ENCODE results near the gene MAP3K2. TPM values are rescaled to one million over a fixed set of nuclear protein-coding genes. Genes with fewer than 3 reads are reported as not detected.

MAP3K2 gene
- total RNA-seq, 1 experiment from 2014 or later = 38.7 TPM

GRCh38 chr2:127424598-127425520 is 37.1 kb upstream of the MAP3K2 start:
- no peaks in the 10 kb centered on the region for H3K9me3 ChIP-seq
- no peaks in the 10 kb centered on the region for H3K9me3 Mint-ChIP-seq (ENCODE audit: unreplicated experiment)
- no TSS peak for BruUV-seq (replicated peaks)
- H3K27me3 ChIP-seq (replicated peaks; ENCODE audit: control insufficient read depth, insufficient read depth, low read length) = no peaks in the 10 kb centered on the region
- no peaks in the 10 kb centered on the region for H3K4me1 ChIP-seq
- no peaks in the 10 kb centered on the region for H3K27me3 Mint-ChIP-seq (ENCODE audit: insufficient read depth, unreplicated experiment)
- ChIA-PET POLR2A (no interaction called here), CTCF (interaction anchor here (1.2 kb wide), 1 partner anchor 36 kb away, joined by 3 read pairs; no protein-coding TSS in a partner anchor)
- no peak overlapping the region for H3K27ac Mint-ChIP-seq (ENCODE audit: unreplicated experiment)
- H3K4me3 Mint-ChIP-seq (ENCODE audit: unreplicated experiment) = no peak overlapping the region
- no peak for DNase-seq
- H3K4me1 Mint-ChIP-seq (ENCODE audit: low read depth, unreplicated experiment) = peaks cover 7% of the 10 kb centered on the region
- H3K4me3 ChIP-seq (ENCODE audit: low read depth, low read length) = no peak overlapping the region
- no peaks in the 10 kb centered on the region for H3K36me3 ChIP-seq (ENCODE audit: control insufficient read depth, insufficient read depth, low read length)
- no peaks in the 10 kb centered on the region for H3K36me3 Mint-ChIP-seq (ENCODE audit: insufficient read depth, unreplicated experiment)
- no peak for TF ChIP-seq CTCF (IDR thresholded peaks at IDR 0.05; ENCODE audit: insufficient read depth in 1 of 2, low read depth in 1 of 2, low read length in 1 of 2, severe bottlenecking in 1 of 2, unreplicated experiment in 1 of 2)
- intact Hi-C loops (cut with micrococcal nuclease; ENCODE audit: unreplicated experiment) = loop anchor here (5.0 kb wide), 1 partner anchor 38 kb away; the partner anchor contains the start of gene MAP3K2

GRCh38 chr2:127423880-127424279 is 36.1 kb upstream of the MAP3K2 start:
- Mint-ChIP-seq H3K27me3 (ENCODE audit: insufficient read depth, unreplicated experiment) (no peaks in the 10 kb centered on the region), H3K36me3 (ENCODE audit: insufficient read depth, unreplicated experiment) (no peaks in the 10 kb centered on the region), H3K9me3 (ENCODE audit: unreplicated experiment) (no peaks in the 10 kb centered on the region), H3K4me1 (ENCODE audit: low read depth, unreplicated experiment) (peaks cover 7% of the 10 kb centered on the region), H3K27ac (ENCODE audit: unreplicated experiment) (no peak overlapping the region), H3K4me3 (ENCODE audit: unreplicated experiment) (peak overlapping the region; percentile 71)
- ChIA-PET POLR2A (no interaction called here), CTCF (interaction anchor here (0.7 to 1.2 kb wide), 4 partner anchors 15 to 227 kb away, joined by 3 to 4 read pairs (median 3); no protein-coding TSS in a partner anchor)
- Histone ChIP-seq H3K4me1 (no peaks in the 10 kb centered on the region), H3K9me3 (no peaks in the 10 kb centered on the region), H3K4me3 (ENCODE audit: low read depth, low read length) (peak overlapping the region; percentile 50), H3K27me3 (replicated peaks; ENCODE audit: control insufficient read depth, insufficient read depth, low read length) (no peaks in the 10 kb centered on the region), H3K36me3 (ENCODE audit: control insufficient read depth, insufficient read depth, low read length) (no peaks in the 10 kb centered on the region)
- BruUV-seq (replicated peaks) = TSS peak; percentile 27
- TF ChIP-seq CTCF (IDR thresholded peaks at IDR 0.05; ENCODE audit: insufficient read depth in 1 of 2, low read depth in 1 of 2, low read length in 1 of 2, severe bottlenecking in 1 of 2, unreplicated experiment in 1 of 2) = no peak
- intact Hi-C loops (cut with micrococcal nuclease; ENCODE audit: unreplicated experiment) = loop anchor here (1.0 to 5.0 kb wide), 2 partner anchors 31 to 37 kb away; partner anchors contain the start of gene MAP3K2
- DNase-seq = no peak

- Histone ChIP-seq H3K9me3 (no peaks in the 10 kb centered on the region), H3K4me1 (peaks cover 2% of the 10 kb centered on the region; the same call in 1 of the 2 replicates), H3K4me3 (ENCODE audit: low read depth, low read length) (peak overlapping the region; percentile 50), H3K27me3 (replicated peaks; ENCODE audit: control insufficient read depth, insufficient read depth, low read length) (no peaks in the 10 kb centered on the region), H3K36me3 (ENCODE audit: control insufficient read depth, insufficient read depth, low read length) (no peaks in the 10 kb centered on the region)
- DNase-seq = peak; percentile 74 to 79
- BruUV-seq (replicated peaks) = no TSS peak
- no peaks in the 10 kb centered on the region for H3K36me3 Mint-ChIP-seq (ENCODE audit: insufficient read depth, unreplicated experiment)
- H3K27ac Mint-ChIP-seq (ENCODE audit: unreplicated experiment) = no peak overlapping the region
- H3K4me3 Mint-ChIP-seq (ENCODE audit: unreplicated experiment) = peak overlapping the region; percentile 71
- no peaks in the 10 kb centered on the region for H3K9me3 Mint-ChIP-seq (ENCODE audit: unreplicated experiment)
- no peak for TF ChIP-seq CTCF (IDR thresholded peaks at IDR 0.05; ENCODE audit: insufficient read depth in 1 of 2, low read depth in 1 of 2, low read length in 1 of 2, severe bottlenecking in 1 of 2, unreplicated experiment in 1 of 2)
- POLR2A ChIA-PET = no interaction called here
- no peaks in the 10 kb centered on the region for H3K27me3 Mint-ChIP-seq (ENCODE audit: insufficient read depth, unreplicated experiment)
- H3K4me1 Mint-ChIP-seq (ENCODE audit: low read depth, unreplicated experiment) = peaks cover 7% of the 10 kb centered on the region
- CTCF ChIA-PET = interaction anchor here (0.8 to 1.2 kb wide), 4 partner anchors 15 to 226 kb away, joined by 3 to 4 read pairs (median 3); no protein-coding TSS in a partner anchor
- intact Hi-C loops (cut with micrococcal nuclease; ENCODE audit: unreplicated experiment) = loop anchor here (1.0 to 5.0 kb wide), 2 partner anchors 32 to 36 kb away; partner anchors contain the start of gene MAP3K2
Measured at GRCh38 chr2:127423478-127423843, 35.7 kb upstream of the MAP3K2 start.

Data from Caco-2 (cell line).